Caki2 (cell line): Measurements from ENCODE around the gene GGNBP2. TPM values are rescaled to one million over a fixed set of nuclear protein-coding genes. Genes with fewer than 3 reads are reported as not detected.

ENCODE experiments used
- DNase-seq: peaks from one replicate; pipeline ENCODE4 v3.0.0-alpha.2; 2015; ENCODE audit warnings: low read depth
- in situ Hi-C: cut with HindIII; loops from 2 replicates; pipeline ENCODE4 v1.10.0; 2016; ENCODE audit warnings: low sequenced_read_pairs, low pct_unique_long_range_greater_than_20kb, mixed read lengths
- total RNA-seq: library from RNA; depleted of rRNA; stranded (reverse); fragments of >200 nt; shearing (Covaris generic); gene quantifications from 2 replicates; pipeline ENCODE4 v1.2.3, GENCODE V29; 2014; ENCODE audit warnings: low replicate concordance

GGNBP2 gene
- total RNA-seq, 1 experiment from 2014 or later: 40.0 TPM

GRCh38 chr17:36511216-36511615 is 33.5 kb upstream of the GGNBP2 start:
- in situ Hi-C loops: no loop called here
- DNase-seq: no peak

- in situ Hi-C loops: no loop called here
- DNase-seq: no peak
Observed at GRCh38 chr17:36512641-36513040, 32.1 kb upstream of the GGNBP2 start.

GRCh38 chr17:36514856-36515255 is 29.9 kb upstream of the GGNBP2 start:
- in situ Hi-C loops: no loop called here
- no peak for DNase-seq

- no peak for DNase-seq
- in situ Hi-C loops: no loop called here
Observed at GRCh38 chr17:36515837-36516236, 28.9 kb upstream of the GGNBP2 start.

GRCh38 chr17:36523113-36523512 is 21.6 kb upstream of the GGNBP2 start:
- in situ Hi-C loops: no loop called here
- no peak for DNase-seq

GRCh38 chr17:36524428-36524876 is 20.3 kb upstream of the GGNBP2 start:
- in situ Hi-C loops: no loop called here
- no peak for DNase-seq

- in situ Hi-C loops: no loop called here
- no peak for DNase-seq
Observed at GRCh38 chr17:36525113-36525512, 19.6 kb upstream of the GGNBP2 start.

- in situ Hi-C loops: no loop called here
- no peak for DNase-seq
Observed at GRCh38 chr17:36525888-36526287, 18.8 kb upstream of the GGNBP2 start.

- in situ Hi-C loops: no loop called here
- DNase-seq: no peak
Observed at GRCh38 chr17:36527621-36528250, 17.0 kb upstream of the GGNBP2 start.

GRCh38 chr17:36529121-36529520 is 15.6 kb upstream of the GGNBP2 start:
- in situ Hi-C loops: no loop called here
- DNase-seq: peak; percentile 19

GRCh38 chr17:36532435-36532975 is 12.2 kb upstream of the GGNBP2 start:
- no peak for DNase-seq

GRCh38 chr17:36533935-36534839 is 10.5 kb upstream of the GGNBP2 start:
- in situ Hi-C loops: no loop called here
- peak; percentile 82 for DNase-seq

More at GRCh38 chr17:36532435-36532975, 12.2 kb upstream of the GGNBP2 start:
- in situ Hi-C loops: no loop called here

- DNase-seq: peak; percentile 95
- in situ Hi-C loops: no loop called here
Observed at GRCh38 chr17:36534840-36535668, 9.7 kb upstream of the GGNBP2 start, which contains the start of the genes MYO19 and PIGW. Gene MYO19 (minus strand): TSS chr17:36534868. CDS start chr17:36532538, 2,330 bp downstream. Gene PIGW (plus strand): TSS chr17:36534987. CDS start chr17:36537102, 2,115 bp downstream.

- DNase-seq: no peak
- in situ Hi-C loops: no loop called here
Observed at GRCh38 chr17:36535669-36536081, 9.0 kb upstream of the GGNBP2 start.

GRCh38 chr17:36540696-36541095 is 4.0 kb upstream of the GGNBP2 start:
- DNase-seq: no peak
- in situ Hi-C loops: no loop called here

- in situ Hi-C loops: no loop called here
- no peak for DNase-seq
Observed at GRCh38 chr17:36542755-36543154, 2.0 kb upstream of the GGNBP2 start.

- DNase-seq: peak; percentile 62
- in situ Hi-C loops: no loop called here
Observed at GRCh38 chr17:36544044-36544306, 744 bp upstream of the GGNBP2 start.

- no peak for DNase-seq
- in situ Hi-C loops: no loop called here
Observed at GRCh38 chr17:36545077-36545464, 352 bp downstream of the GGNBP2 start.
